Right ventricle myocardium superior (tissue), 1 donor: ENCODE measurements around the gene ELAVL1. TPM values are rescaled to one million over a fixed set of nuclear protein-coding genes. Genes with fewer than 3 reads are reported as not detected.
A peak's percentile ranks its signal among the peaks of the same experiment; 100 is the strongest.
"Not testable (repeated sequence)": the region's sequence is repeated elsewhere in the genome, so short reads cannot be mapped to it uniquely, and the experiment has no call there.

ENCODE experiments used
- ATAC-seq: fragments of 200-7000 bp; cut with Tn5 transposase; one replicate; pipeline ENCODE4 v1.9.1; 2020; ENCODE audit warnings: mild to moderate bottlenecking; ENCODE audit not compliant: poor library complexity
- DNase-seq: peaks from one replicate; pipeline ENCODE4 v3.0.0-alpha.2; 2020
- intact Hi-C: fragments of 100-400 bp; cut with DNase I; formaldehyde crosslinking; loops from one replicate; pipeline ENCODE4 v1.11.2; 2022
- total RNA-seq: library from RNA; stranded (reverse); fragmentation: NEBNext Ultra II Directional; extraction: Animal tissue kit (Norgen Biotek cat#: 25700); gene quantifications from one replicate; pipeline ENCODE4 v1.2.1, GENCODE V29; 2021
- donor health status: DM: no; HTN: yes; CAD: no; lungs with severe emphysema.

ELAVL1 gene
- total RNA-seq, 1 donor from 2014 or later = 49.4 TPM

- DNase-seq, intact Hi-C loops, ATAC-seq: not testable (repeated sequence)
Observed at GRCh38 chr19:8024256-8024655, 18.8 kb upstream of the ELAVL1 start.

GRCh38 chr19:8023371-8023770 lies 17.9 kb upstream of the ELAVL1 start:
- ATAC-seq = no peak
- no peak for DNase-seq
- intact Hi-C loops = no loop called here

GRCh38 chr19:8022275-8022674 lies 16.8 kb upstream of the ELAVL1 start:
- ATAC-seq = no peak
- DNase-seq = no peak
- intact Hi-C loops = no loop called here

- DNase-seq = no peak
- intact Hi-C loops = no loop called here
- ATAC-seq = no peak
Observed at GRCh38 chr19:8021374-8021773, 15.9 kb upstream of the ELAVL1 start.

- no peak for ATAC-seq
- no peak for DNase-seq
- intact Hi-C loops = no loop called here
Observed at GRCh38 chr19:8020681-8021080, 15.2 kb upstream of the ELAVL1 start.

- DNase-seq = no peak
Observed at GRCh38 chr19:8017808-8018207, 12.4 kb upstream of the ELAVL1 start.

GRCh38 chr19:8004723-8005513 lies 523 bp downstream of the ELAVL1 start:
- no peak for ATAC-seq
- no peak for DNase-seq
- intact Hi-C loops = loop anchor here (5.0 kb wide), 1 partner anchor 63 kb away; the partner anchor contains the start of gene TIMM44

More at GRCh38 chr19:8017808-8018207, 12.4 kb upstream of the ELAVL1 start:
- no peak for ATAC-seq
- intact Hi-C loops = no loop called here

GRCh38 chr19:8004001-8004400 lies 1.4 kb downstream of the ELAVL1 start:
- intact Hi-C loops = loop anchor here (5.0 kb wide), 1 partner anchor 62 kb away; the partner anchor contains the start of gene TIMM44
- DNase-seq (no peak), ATAC-seq (no peak)

- DNase-seq (peak; percentile 90), ATAC-seq (peak; percentile 81)
- intact Hi-C loops = loop anchor here (5.0 kb wide), 1 partner anchor 60 kb away; the partner anchor contains the start of gene TIMM44
Observed at GRCh38 chr19:8001995-8002849, 3.2 kb downstream of the ELAVL1 start.

- DNase-seq (no peak), ATAC-seq (peak; percentile 17)
- intact Hi-C loops = loop anchor here (5.0 kb wide), 1 partner anchor 59 kb away; the partner anchor contains the start of gene TIMM44
Observed at GRCh38 chr19:8001651-8001994, 3.8 kb downstream of the ELAVL1 start.

GRCh38 chr19:8000298-8001038 lies 5.0 kb downstream of the ELAVL1 start:
- DNase-seq (no peak), ATAC-seq (no peak)
- intact Hi-C loops = loop anchor here (5.0 kb wide), 1 partner anchor 58 kb away; the partner anchor contains the start of gene TIMM44

GRCh38 chr19:7999376-7999775 lies 6.1 kb downstream of the ELAVL1 start:
- no peak for ATAC-seq
- DNase-seq = no peak
- intact Hi-C loops = no loop called here

GRCh38 chr19:7997809-7998480 lies 7.5 kb downstream of the ELAVL1 start:
- intact Hi-C loops = no loop called here

GRCh38 chr19:7996883-7997282 lies 8.6 kb downstream of the ELAVL1 start:
- DNase-seq = no peak
- no peak for ATAC-seq
- intact Hi-C loops = no loop called here

More at GRCh38 chr19:7997809-7998480, 7.5 kb downstream of the ELAVL1 start:
- ATAC-seq (no peak), DNase-seq (no peak)

GRCh38 chr19:7995810-7996158 lies 9.7 kb downstream of the ELAVL1 start:
- DNase-seq (no peak), ATAC-seq (no peak)
- intact Hi-C loops = no loop called here

- DNase-seq = no peak
- intact Hi-C loops = no loop called here
- no peak for ATAC-seq
Observed at GRCh38 chr19:7994928-7995809, 10.3 kb downstream of the ELAVL1 start.

- ATAC-seq = peak; percentile 5
- no peak for DNase-seq
- intact Hi-C loops = no loop called here
Observed at GRCh38 chr19:7994114-7994513, 11.3 kb downstream of the ELAVL1 start.
